Measurements from ENCODE around the gene KAZN.

Gene KAZN

GRCh38 chr1:14746393-14746792, 147.9 kb downstream of the KAZN start:
- FAIRE-seq, result no peak

- no peak for FAIRE-seq
These were observed 149.7 kb downstream of the KAZN start for GRCh38 chr1:14748151-14748550.

- FAIRE-seq, result no peak
These were observed 150.5 kb downstream of the KAZN start for GRCh38 chr1:14748977-14749376.

GRCh38 chr1:14750490-14750889, 152.0 kb downstream of the KAZN start:
- no peak for FAIRE-seq

GRCh38 chr1:14755518-14756252, 157.2 kb downstream of the KAZN start:
- no peak for FAIRE-seq

GRCh38 chr1:14756589-14757285, 158.3 kb downstream of the KAZN start:
- no peak for FAIRE-seq

GRCh38 chr1:14757286-14757625, 158.8 kb downstream of the KAZN start:
- FAIRE-seq, result no peak

- no peak for FAIRE-seq
These were observed 160.7 kb downstream of the KAZN start for GRCh38 chr1:14759042-14759818.

- FAIRE-seq, result no peak
These were observed 161.4 kb downstream of the KAZN start for GRCh38 chr1:14759843-14760242.

- no peak for FAIRE-seq
These were observed 162.3 kb downstream of the KAZN start for GRCh38 chr1:14760780-14761179.

- FAIRE-seq, result no peak
These were observed 163.0 kb downstream of the KAZN start for GRCh38 chr1:14761291-14762153.

GRCh38 chr1:14763977-14764376, 165.5 kb downstream of the KAZN start:
- no peak for FAIRE-seq

GRCh38 chr1:14765773-14766172, 167.3 kb downstream of the KAZN start:
- FAIRE-seq, result no peak

- FAIRE-seq, result no peak
These were observed 168.6 kb downstream of the KAZN start for GRCh38 chr1:14767075-14767474.

GRCh38 chr1:14768582-14769304, 170.3 kb downstream of the KAZN start:
- no peak for FAIRE-seq

- no peak for FAIRE-seq
These were observed 171.2 kb downstream of the KAZN start for GRCh38 chr1:14769486-14770274.

- FAIRE-seq, result no peak
These were observed 175.0 kb downstream of the KAZN start for GRCh38 chr1:14773396-14774025.

- FAIRE-seq, result no peak
These were observed 175.7 kb downstream of the KAZN start for GRCh38 chr1:14774225-14774624.

- FAIRE-seq, result no peak
These were observed 176.5 kb downstream of the KAZN start for GRCh38 chr1:14774988-14775387.

GRCh38 chr1:14775434-14775833, 176.9 kb downstream of the KAZN start:
- no peak for FAIRE-seq
